PC-9 (cell line): ENCODE results near the gene RALGPS2.

Experiments used
- CTCF ChIP-seq: fragments of 200-600 bp; sonication (generic); conservative IDR thresholded peaks from 2 replicates; pipeline ENCODE4 v1.6.1; 2017; ENCODE audit warnings: mixed run types, antibody characterized with exemption, mild to moderate bottlenecking, moderate library complexity
- EZH2 ChIP-seq: fragments of 200-600 bp; sonication (generic); IDR thresholded peaks from 2 replicates; pipeline ENCODE4 v1.8.0; 2017; ENCODE audit warnings: antibody characterized with exemption, low read depth

- no peak for TF ChIP-seq CTCF
- no peak for TF ChIP-seq EZH2
These were observed 222.6 kb downstream of the RALGPS2 start for GRCh38 chr1:178947677-178947981.
